Hematopoietic multipotent progenitor cell treated with erythropoietin and hydrocortisone succinate and interleukin-3 and kit ligand, for 17 days (in vitro differentiated cells): ENCODE measurements around the gene GIN1.
A peak's percentile ranks its signal among the peaks of the same experiment; 100 is the strongest.
"Not testable (repeated sequence)": the region's sequence is repeated elsewhere in the genome, so short reads cannot be mapped to it uniquely, and the experiment has no call there.

ENCODE experiments used
- DNase-seq: peaks from one replicate; pipeline ENCODE4 v3.0.0-alpha.2; 2015; ENCODE audit warnings: low spot score

The GIN1 gene

DNA sequence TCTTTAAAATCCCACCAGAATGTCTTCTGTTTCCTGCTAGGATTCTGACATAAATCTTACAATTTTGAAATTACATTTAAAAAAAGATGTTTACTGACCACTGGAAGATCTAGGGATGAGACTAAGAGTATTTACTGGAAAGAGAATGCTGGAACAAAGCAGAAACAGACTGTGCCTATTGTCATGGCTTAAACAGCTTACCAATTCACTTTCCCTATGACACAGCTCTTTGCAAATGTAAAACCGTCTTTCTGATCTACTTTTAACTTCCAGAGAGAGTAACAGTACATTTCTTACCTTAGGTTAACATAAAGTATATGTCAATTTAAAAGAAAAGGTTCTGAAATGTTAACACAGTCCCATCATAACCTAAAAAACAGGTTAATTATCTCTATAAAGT, 10.7 kb downstream of the GIN1 start:
- no peak for DNase-seq

DNA sequence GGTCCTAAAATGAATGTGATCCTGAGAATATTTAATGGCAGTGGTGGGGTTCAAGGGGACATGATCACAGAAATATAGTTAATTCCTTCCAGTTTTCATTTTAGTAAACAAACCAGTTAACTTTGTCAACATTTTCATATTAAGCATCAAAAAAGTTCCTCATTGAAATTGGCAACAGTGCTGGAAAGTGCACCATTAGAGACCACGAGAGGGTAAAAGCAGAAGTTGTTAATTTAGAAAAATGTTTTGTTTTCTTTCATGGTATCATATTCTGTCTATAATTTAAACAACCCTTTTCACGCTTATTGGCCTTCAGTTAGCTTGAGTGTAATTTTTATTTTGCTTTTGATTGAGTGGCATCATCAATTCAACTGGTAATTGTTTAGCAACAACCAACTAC, 11.9 kb downstream of the GIN1 start:
- DNase-seq: no peak

DNA sequence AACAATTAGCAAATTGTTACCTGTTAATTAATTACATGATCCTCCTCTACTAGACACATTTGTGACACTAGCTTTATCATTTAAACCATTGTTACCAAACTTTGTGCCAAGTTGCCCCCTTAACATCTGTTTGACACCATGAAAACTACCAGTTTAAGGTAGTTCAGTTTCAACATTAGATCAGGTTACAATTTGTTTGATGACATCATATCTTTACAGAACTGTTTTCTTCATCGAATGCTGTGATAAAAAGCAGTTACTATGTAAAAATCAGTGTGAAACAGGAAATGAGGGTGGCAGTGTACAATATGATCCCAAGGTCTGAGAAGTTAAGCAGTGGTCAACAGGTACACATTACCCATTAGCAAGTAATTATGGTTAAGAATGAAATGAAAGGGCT, 17.7 kb downstream of the GIN1 start:
- no peak for DNase-seq

GRCh38 chr5:103101079-103101750, 18.7 kb downstream of the GIN1 start:
- no peak for DNase-seq

DNA sequence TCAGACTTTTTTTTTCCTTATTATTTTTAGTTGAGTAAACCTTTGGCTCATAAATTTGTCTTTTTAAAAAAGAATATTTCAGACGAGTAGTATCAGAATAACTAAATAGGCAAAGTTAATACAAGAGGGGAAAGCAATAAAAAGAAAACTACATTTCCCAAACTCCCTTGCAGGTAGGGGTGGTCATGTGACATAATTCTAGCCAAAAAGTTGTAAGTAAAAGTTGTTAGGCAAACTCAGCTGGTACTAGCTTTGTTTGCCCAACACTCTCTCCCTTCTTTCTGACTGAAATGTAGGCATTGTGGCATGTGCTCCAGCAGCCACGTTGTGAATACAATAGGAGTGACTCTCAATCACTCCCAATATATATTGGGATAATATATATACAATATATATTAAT, 20.9 kb downstream of the GIN1 start:
- DNase-seq: no peak

DNA sequence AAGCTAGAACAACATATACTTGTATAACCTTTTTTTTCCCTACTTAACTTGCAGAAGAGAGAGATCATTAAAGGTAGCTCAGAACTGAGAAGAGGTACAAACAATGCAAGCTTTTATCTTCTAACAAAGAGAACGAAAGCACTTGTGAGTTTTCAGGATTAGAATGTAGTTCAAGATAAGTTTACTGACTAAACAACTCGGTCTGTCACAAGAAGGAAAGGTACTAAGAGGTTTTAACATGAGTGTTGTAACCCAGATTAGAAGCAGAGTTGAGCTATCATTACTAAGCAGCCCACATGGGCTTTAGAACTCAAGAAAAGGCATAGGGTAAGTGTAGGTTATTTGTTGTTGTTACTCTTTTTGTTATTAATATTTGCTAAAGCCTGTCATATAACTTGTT, 25.2 kb downstream of the GIN1 start:
- DNase-seq: peak; percentile 30

DNA sequence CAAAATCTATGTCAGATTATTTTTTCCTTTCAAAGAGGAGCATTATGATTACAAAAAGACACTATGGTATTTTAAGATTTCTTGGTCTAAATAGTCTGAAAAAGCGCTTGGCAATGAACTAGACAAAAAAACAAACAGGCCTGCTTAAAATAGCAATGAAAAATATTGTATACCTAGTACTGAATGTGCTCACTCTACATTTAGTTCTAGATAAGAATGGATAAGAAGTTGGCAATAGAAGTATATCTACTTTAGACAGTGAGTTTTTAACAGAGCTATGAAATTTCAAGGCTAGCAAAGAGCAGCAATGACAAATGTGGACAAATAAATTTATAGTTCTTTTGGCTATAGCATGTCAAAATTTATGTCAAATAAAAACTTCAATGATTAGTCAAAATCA, 26.2 kb downstream of the GIN1 start:
- DNase-seq: no peak

- no peak for DNase-seq
These were observed 27.3 kb downstream of the GIN1 start for GRCh38 chr5:103092676-103093075.

GRCh38 chr5:103090791-103091190, 29.1 kb downstream of the GIN1 start:
- DNase-seq: no peak

GRCh38 chr5:103089272-103089671, 30.7 kb downstream of the GIN1 start:
- DNase-seq: no peak

DNA sequence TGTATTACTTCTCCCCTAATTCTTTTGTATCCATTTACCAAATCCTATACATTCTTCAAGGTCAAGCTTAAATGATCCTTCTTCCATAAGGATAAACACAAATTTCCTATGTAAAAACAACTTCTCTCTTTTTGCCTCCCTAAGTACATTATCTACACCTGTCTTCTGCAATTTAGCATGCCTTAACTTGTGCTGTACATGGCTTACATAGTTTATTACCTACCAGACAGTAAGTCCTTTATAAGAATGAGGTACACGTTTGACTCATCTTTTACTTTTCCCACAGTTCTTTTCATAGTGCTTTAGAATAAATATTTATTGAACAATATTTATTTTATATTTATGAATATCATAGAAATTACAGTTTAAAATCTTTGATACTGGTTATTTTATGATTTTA, 33.4 kb downstream of the GIN1 start:
- DNase-seq: no peak

- no peak for DNase-seq
These were observed 40.1 kb downstream of the GIN1 start for GRCh38 chr5:103079796-103080195.

DNA sequence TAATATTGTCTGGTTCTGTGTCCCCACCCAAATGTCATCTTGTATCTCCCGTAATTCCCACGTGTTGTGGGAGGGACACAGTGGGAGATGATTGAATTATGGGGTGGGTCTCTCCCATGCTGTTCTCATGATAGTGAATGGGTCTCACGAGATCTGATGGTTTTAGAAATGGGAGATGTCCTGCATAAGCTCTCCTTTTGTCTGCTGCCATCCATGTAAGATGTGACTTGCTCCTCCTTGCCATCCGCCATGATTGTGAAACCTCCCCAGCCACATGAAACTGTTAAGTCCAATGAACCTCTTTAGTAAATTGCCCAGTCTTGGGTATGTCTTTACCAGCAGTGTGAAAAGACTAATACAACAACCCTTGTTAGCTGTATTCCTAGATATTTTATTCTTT, 44.5 kb downstream of the GIN1 start:
- DNase-seq: no peak

DNA sequence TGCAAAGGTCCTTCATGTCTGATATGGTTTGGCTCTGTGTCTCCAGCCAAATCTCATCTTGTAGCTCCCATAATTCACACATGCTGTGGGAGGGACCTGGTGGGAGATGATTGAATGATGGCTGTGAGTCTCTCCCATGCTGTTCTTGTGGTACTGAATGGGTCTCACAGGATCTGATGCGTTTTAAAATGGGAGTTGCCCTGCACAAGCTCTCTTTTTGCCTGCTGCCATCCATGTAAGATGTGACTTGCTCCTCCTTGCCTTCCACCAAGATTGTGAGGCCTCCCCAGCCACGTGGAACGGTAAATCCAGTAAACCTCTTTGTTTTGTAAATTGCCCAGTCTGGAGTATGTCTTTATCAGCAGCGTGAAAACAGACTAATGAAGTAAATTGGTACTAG, 46.4 kb downstream of the GIN1 start:
- DNase-seq: not testable (repeated sequence)

DNA sequence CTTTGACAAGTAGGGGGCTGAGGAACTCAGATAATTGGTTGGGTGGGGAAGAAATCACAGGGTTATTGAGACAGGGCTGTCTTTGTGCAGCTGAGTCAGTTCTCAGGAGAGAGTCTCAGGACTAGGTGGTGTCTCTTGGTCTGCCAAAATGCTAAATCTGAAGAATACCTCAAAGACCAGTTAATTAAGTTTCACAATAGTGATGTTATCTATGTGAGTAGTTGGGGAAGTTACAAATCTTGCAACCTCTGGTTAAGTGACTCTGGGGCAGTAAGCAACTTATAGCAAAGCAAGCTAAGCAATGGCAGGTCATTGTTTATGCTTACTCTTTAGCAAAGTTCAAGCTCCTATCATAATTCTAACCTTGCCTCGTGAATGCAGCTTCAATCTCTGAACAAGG, 53.6 kb downstream of the GIN1 start:
- DNase-seq: no peak

DNA sequence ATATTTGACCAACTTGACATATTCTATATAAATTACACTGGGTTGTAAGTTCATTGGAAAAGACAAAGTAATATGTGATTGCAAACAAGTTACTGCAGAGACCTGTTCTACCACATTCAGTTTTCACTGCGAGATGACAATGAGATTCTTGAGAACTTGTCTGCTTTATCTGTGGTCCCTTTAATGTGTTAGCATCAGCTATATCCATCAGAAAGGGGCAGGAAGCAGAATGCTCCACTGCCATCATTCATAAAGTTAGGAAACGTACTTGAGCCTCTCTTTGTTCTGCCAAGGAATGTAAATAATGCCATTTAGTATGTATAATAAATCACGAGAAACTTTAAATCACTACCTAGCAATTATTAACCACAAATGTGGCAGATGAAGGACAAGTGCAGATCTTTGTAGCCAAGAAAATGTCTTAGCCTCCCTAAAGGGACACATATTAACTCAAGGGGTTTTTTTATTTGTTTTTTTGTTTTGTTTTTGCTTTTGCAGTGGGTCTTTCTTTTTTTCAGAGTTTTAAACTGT, 59.4 kb downstream of the GIN1 start:
- DNase-seq: no peak

DNA sequence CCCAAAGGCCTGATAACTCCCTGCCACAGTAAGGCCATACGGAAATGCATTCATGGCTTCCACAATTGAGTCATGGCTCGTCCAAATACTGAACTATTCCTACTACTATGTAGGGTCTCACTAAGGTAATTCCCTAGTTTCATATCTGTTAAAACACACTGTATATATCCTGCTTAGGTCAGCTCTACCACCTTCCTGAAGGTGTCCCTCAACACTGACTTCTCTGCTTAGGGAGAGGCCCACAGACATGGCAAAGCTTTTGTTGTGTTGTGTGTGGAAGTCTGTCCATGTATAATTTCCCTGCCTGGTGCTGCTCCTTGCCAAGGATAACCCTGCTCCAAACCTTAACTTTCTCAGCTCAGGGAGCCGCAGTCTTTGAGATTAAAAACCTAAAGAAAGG, 60.4 kb downstream of the GIN1 start:
- no peak for DNase-seq

DNA sequence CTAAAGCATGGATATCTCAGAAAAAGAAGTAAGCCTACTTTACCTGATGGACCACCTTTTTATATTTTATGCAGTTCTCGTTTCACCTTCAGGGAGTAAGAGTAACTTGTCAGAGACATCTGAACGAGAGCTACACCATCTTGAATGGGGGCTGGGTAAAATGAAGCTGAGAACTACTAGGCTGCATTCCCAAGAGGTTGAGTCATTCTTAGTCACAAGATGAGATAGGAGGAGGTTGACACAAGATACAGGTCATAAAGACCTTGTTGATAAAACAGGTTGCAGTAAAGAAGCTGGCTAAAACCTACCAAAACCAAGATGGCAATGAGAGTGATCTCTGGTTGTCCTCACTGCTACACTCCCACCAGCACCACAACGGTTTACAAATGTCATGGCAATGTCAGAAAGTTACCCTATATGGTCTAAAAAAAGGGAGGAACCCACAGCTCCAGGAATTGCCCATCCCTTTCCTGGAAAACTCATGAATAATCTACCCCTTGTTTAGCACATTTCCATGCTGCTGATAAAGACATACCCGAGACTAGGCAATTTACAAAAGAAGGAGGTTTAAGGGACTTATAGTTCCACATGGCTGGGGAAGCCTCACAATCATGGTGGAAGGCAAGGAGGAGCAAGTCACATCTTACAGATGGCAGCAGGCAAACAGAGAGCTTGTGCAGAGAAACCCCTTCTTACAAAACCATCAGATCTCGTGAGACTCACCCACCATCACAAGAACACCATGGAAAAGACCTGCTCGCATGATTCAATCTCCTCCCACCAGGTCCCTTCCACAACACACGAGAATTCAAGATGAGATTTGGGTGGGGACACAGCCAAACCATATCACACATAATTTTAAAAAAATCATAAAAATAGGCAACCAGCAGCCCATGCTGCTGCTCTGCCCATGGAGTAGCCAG, 62.5 kb downstream of the GIN1 start:
- no peak for DNase-seq

GRCh38 chr5:103046706-103047105, 73.2 kb downstream of the GIN1 start:
- DNase-seq: not testable (repeated sequence)

DNA sequence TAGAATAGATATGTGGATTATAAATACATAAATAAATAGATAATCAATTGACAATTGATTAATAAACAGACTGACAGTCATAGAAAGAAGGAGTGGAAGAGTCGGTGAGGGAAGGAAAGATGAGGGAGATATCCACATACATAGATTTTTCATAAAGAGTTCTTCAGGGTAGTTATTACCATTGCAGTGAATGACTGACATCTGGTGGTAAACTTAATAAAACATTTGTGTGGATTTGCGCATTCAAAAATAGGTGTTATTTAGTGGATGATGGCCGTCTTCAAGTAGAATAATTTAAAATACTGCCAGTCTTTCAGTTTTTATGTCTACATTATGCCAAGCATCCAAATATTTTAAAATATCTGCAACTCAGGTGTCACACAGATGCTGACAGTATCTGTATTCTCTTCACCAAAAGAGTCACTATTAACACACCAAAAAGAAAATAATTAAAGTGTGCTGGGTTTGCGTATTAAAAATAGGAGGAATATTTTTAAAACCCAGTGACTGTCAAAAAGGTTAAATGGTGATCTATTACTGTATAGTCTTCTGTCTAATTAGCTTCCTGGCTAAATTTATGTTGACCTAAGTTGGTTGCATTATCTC, 78.8 kb downstream of the GIN1 start:
- no peak for DNase-seq

DNA sequence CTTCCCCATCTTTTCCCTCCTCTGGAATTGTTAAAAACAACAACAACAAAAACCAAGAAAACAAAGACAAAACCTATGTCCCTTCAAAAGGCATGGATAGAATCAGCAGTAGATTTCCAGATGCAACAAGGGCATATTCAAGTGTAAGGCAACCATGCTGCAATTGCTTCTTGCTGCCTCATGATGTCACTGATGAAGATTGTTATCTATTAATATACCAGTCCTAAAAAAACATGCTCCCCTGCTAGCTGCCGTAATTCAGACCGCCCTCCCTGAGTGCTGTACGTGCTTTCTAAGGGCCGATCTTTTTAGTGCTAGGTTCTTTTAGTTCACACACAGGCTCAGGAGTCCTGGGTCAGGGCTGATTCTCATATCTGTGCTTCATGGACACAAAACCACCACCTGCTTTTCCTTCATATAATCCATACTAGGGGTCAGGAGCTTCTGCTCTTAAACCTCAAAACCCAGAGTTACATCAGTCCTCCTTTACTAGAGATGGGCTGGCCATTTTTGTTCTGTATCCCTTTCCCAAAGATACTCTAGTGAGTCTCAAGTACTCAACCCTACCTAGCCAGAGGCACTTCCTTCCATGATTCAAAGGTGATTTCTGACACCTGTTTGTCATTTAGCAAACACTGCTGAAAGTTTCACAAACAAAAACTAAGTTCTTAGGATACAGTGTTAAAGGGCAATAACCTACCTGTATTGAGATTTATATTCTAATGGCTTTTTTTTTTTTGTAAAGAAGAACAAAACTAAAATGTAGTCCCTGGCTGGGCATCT, 82.1 kb downstream of the GIN1 start:
- DNase-seq: no peak

- DNase-seq: no peak
These were observed 83.3 kb downstream of the GIN1 start for GRCh38 chr5:103036601-103037000.
